Transverse colon (tissue), 4 donors: Measurements from ENCODE around the gene PAPOLA.

Experiments used
- EP300 ChIP-seq: sonication (generic); formaldehyde crosslinking; IDR thresholded peaks from one replicate; pipeline ENCODE4 v1.6.1; 2017; ENCODE audit warnings: antibody characterized with exemption, low read depth
- POLR2AphosphoS5 ChIP-seq, 3 donors: sonication (generic); formaldehyde crosslinking; IDR thresholded peaks; one replicate each; pipeline ENCODE4 v1.6.1; 2016; ENCODE audit warnings: antibody characterized with exemption in 3 of 3
- TF ChIP-seq, protein P1 (sequence below), 5 experiments: fragments of 200-600 bp in 3 of 5; fragments of 450-650 bp in 2 of 5; sonication (generic) in 3 of 5; IDR thresholded peaks; 1 replicate in 2 of 5; 2 replicates in 3 of 5; pipeline ENCODE4 v1.5.1; 2016 to 2017; ENCODE audit warnings: antibody characterized with exemption in 5 of 5, inconsistent platforms in 3 of 5, mild to moderate bottlenecking in 2 of 5, moderate library complexity in 1 of 5

DNA sequence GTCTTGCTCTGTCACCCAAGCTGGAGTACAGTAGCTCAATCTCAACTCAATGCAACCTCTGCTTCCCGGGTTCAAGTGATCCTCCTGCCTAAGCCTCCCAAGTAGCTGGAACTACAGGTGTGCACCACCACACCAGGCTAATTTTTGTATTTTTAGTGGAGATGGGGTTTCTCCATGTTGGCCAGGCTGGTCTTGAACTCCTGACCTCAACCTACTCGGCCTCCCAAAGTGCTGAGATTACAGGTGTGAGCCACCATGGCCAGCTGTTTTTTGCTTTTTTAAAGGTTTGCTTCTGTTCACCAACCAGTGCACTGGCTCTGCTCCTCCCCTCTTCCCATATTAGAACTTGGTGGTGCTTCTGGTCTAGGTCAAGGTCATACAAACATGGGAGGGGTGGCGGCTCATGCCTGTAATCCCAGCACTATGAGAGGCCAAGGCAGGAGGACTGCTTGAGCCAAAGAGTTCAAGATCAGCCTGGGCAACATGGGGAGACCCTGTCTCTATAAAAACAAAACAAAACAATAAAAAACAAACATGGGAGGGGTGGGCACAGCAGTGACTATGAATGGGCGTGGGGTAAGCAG lies 20.4 kb upstream of the PAPOLA start:
- TF ChIP-seq POLR2AphosphoS5 (IDR thresholded peaks at IDR 0.05) (no peak), EP300 (no peak)
- TF ChIP-seq, protein P1, sequence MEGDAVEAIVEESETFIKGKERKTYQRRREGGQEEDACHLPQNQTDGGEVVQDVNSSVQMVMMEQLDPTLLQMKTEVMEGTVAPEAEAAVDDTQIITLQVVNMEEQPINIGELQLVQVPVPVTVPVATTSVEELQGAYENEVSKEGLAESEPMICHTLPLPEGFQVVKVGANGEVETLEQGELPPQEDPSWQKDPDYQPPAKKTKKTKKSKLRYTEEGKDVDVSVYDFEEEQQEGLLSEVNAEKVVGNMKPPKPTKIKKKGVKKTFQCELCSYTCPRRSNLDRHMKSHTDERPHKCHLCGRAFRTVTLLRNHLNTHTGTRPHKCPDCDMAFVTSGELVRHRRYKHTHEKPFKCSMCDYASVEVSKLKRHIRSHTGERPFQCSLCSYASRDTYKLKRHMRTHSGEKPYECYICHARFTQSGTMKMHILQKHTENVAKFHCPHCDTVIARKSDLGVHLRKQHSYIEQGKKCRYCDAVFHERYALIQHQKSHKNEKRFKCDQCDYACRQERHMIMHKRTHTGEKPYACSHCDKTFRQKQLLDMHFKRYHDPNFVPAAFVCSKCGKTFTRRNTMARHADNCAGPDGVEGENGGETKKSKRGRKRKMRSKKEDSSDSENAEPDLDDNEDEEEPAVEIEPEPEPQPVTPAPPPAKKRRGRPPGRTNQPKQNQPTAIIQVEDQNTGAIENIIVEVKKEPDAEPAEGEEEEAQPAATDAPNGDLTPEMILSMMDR (IDR thresholded peaks at IDR 0.05): no peak
